Stimulated activated CD4-positive, alpha-beta T cell treated with anti-CD3 and anti-CD28 coated beads, Interleukin-4, amount 100 ng/mL, for 24 hours (primary cell): ENCODE results near the gene RNF166.

Experiments used
- DNase-seq: peaks from one replicate; pipeline ENCODE4 v3.0.0-alpha.2; 2020

Gene RNF166, protein sequence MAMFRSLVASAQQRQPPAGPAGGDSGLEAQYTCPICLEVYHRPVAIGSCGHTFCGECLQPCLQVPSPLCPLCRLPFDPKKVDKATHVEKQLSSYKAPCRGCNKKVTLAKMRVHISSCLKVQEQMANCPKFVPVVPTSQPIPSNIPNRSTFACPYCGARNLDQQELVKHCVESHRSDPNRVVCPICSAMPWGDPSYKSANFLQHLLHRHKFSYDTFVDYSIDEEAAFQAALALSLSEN

DNA sequence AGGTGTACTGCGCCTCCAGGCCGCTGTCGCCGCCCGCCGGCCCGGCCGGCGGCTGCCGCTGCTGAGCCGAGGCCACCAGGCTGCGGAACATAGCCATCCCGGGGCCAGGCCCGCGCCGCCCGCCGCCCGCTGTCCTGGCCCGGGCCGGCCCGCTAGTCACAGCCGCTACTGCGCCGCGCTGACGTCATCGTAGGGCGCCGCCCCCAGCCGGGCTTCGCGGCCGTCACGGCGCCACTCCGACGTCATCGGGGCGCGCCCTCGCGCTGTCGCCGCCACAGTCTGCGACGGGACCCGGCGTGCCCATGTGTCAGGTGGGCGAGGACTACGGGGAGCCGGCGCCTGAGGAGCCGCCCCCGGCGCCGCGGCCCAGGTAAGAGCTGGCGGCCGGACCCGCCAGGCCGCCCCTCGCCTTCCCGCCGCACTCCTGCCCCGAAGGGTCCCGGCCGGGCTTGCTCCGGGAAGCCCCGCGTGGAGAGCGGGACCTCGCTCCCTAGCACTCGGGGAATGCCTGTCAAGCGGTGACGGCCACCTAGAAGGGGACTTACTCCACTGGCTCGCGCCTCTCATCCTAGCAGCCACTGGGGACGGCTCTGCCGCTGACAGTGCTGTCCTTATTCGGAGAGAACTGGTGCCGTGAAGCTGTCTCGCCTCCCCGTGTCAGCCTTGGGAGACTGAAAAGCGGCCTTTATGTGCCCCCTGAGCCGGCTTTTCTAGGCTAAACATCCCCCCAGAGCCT, at the start of gene RNF166, which contains the start of gene CTU2:
TSS of gene RNF166 (minus strand) at position 180 of the 736 bp plus-strand sequence. CDS start at position 97, 83 bp downstream.
TSS of gene CTU2 (plus strand) at position 275 of the 736 bp plus-strand sequence. CDS start at position 303, 28 bp downstream.
- DNase-seq = peak; percentile 92

DNA sequence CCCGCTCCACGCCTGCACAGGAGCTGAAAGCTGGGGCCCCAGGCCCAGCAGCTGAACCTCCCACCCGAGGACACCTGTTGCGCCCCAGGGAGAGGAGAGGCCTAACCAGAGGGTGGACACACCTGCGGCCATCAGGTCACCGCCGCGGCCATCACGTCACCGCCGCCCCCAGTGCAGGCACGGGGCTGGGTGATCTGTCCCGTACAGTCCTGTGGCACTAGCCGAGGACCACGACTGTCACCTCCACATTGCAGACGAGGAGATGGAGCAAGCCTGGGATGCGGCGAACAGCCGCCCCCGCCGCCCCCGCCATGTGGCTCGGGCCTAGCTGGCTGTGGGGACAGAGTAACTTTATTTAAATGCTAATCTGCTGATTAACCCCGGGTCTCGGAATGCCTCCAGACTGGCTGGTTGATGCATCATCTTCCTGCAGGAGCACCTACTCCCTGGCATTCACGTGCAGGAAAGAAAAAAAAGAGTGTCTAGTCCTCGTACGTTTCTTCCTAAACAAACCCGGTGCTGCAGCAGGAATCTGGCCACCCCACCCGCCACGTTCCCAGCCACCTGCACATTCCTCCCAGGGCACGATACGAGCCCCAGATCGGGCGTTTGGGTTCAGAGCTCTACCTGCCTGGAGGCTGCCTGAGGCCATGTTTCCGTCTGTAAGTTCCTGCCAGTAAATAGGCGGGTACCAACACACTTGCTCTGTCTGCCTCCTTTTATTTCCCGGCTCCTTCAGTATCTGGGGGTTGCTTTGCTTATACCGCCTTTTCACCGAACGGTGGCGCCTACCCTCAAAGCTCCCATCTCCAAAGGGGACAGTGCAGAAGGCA, 48.9 kb upstream of the RNF166 start:
- no peak for DNase-seq

- no peak for DNase-seq
These were observed 48.1 kb upstream of the RNF166 start for GRCh38 chr16:88754109-88754911.

GRCh38 chr16:88753602-88754001, 47.4 kb upstream of the RNF166 start:
- DNase-seq = no peak

- DNase-seq = no peak
These were observed 47.0 kb upstream of the RNF166 start for GRCh38 chr16:88753191-88753590.

- no peak for DNase-seq
These were observed 46.3 kb upstream of the RNF166 start for GRCh38 chr16:88752386-88753002.

DNA sequence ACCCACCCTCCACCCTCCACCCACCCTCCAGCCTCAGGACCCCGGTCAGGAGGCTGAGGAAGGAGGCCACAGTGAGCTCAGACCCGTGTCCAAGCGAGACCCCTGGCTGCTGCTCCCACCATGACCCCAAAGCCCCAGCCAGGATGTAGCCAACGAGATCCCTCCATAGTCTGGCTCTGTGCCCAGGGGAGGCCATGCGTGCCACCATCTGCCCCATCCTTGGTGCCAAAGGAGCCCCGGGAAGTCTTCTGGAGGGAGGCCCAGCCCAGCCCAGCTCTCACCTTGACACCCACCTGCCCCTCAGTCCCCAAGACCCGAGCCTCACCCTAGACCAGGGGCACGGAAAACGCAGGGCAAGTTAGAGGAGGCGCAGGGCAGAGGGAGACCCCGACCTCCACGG, 44.6 kb upstream of the RNF166 start:
- no peak for DNase-seq

DNA sequence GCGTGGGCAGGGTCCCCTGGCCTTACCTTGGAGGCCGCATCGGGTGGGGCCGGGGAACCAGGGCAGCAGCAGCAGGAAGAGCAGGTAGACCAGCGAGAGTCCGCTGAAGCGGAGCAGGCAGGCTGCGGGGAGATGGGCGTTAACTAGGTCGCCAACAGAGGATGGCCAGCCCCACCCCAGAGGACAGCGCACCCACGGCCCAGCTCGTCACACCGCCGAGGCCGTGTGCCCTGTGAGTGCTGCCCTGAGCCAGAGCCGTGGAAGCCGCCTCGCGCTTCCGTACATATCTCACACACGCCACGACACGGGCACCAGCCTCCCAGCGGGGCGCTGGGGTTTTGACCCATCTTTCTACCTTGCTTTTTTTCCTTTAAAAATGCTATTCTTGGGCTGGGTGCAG, 43.1 kb upstream of the RNF166 start:
- DNase-seq = no peak

DNA sequence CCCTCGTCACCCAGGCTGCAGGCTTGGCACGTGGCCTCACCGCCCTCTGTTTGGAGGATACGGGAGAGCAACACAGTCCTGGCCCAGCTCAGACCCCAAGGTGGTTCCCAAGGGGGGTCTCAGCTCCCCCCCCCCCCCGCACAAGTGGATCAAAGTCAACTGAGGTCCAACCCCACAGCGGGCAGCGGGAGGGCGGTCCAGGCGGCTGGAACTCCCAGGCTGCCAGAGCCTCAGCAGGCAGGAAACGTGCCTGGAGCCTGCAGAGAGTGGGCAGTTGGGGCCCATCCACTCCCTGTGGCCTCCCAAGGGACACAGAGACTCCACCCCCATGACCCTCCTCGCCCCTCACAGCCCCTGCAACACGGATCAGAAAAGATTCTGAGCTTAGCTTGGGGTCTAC, 42.2 kb upstream of the RNF166 start:
- DNase-seq = no peak

DNA sequence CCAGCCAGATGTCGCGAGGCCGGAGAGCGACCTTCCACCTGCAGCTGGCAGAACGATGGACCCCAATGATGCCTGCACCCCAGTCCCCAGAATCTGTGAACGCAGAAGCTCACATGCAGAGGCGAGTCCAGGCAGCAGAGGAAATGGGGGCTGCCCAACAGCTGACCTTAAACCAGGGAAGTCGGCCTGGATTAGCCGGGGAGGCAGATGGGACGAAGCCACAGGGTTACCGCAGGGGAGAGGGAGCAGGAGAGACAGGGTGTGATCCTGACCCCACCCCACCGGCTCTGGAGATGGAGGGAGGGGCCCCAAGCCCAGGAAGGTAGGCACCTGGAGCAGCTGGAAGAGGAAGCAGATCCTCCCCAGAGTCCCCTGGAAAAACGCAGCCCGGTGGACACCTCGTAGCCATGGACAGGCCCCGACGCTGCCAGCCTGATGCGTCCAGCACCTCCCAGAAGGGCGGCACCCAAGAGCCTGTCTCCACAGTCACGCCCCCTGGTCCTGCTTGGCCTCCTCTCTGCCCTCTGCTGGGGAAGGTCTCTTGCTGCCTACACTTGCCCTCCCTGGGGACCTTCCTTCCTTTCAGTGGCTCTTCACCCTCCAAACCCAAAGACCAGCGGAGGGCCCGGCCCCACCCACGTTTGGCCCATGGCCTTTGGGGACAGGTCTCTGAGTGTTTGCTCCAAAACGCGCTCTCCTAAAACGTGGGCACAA, 41.5 kb upstream of the RNF166 start:
- DNase-seq = peak; percentile 50

GRCh38 chr16:88746506-88746905, 40.3 kb upstream of the RNF166 start:
- DNase-seq = no peak

GRCh38 chr16:88744577-88745521, 38.6 kb upstream of the RNF166 start:
- no peak for DNase-seq

- peak; percentile 79 for DNase-seq
These were observed 37.7 kb upstream of the RNF166 start for GRCh38 chr16:88743693-88744576.

- DNase-seq = no peak
These were observed 36.8 kb upstream of the RNF166 start for GRCh38 chr16:88742896-88743605.

- DNase-seq = no peak
These were observed 35.2 kb upstream of the RNF166 start for GRCh38 chr16:88741368-88741767.

DNA sequence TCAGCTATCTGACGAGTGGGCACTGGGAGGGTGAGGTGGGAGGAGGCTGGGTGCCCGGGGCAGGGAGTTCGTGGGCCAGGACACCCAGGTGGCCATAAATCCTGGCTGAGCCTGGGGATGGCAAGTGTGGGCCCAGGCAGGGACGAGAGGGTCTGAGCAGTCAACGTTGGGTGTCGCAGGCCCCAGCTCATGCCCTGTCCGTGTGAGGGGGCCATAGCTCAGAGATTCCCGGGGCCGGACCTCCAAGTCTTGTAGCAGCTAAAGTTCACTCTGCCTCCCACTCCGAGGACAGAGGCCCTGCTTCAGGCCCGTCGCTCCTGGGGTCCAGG, 34.5 kb upstream of the RNF166 start:
- no peak for DNase-seq

DNA sequence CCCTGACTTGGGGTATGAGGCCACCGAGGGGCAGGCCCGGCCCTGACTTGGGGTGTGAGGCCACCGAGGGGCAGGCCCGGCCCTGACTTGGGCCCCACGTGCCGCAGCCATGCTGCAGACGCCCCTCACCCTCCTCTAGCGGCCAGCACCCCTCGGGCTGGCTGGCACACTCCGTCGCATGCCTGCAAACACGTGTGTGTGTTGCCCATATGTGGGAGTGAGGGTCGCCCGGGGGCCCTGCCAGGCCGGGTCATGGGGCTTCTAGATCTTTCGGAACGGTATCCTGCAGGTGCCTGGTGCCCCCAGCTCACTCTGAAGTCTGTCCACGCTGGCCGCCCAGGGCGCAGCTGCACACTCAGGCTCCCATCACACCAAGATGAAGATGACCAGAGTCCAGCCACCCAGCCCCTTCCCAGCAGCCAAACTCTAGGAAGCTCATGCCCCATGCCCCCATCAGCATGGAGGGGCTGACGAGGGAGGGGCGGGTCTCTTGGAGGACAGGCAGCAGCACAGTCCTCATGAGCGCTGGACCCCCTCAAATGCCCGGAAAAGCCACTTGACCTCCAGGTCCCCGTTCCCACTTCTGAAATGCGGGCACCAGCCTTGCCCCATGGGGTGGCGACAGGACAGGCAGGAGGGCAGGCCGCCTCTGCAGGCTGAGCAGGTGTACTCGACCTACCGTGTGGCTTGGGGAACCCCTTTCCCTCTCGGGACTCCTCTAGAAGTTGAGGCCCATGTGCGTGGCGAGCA, 33.9 kb upstream of the RNF166 start:
- DNase-seq = no peak
